NCI-H2107 (cell line): Measurements from ENCODE around the gene VOPP1.
"Not testable (repeated sequence)": the region's sequence is repeated elsewhere in the genome, so short reads cannot be mapped to it uniquely, and the experiment has no call there.

Experiments
- DNase-seq: peaks from one replicate; lab custom pipeline; 2025; lab: John Stamatoyannopoulos, UW

VOPP1 gene

GRCh38 chr7:55510206-55510605 lies 62.1 kb downstream of the VOPP1 start:
- not testable (repeated sequence) for DNase-seq

- no peak for DNase-seq
Observed at GRCh38 chr7:55509322-55509721, 63.0 kb downstream of the VOPP1 start.

- DNase-seq, result no peak
Observed at GRCh38 chr7:55508221-55509011, 63.9 kb downstream of the VOPP1 start.

GRCh38 chr7:55507743-55508142 lies 64.6 kb downstream of the VOPP1 start:
- no peak for DNase-seq

GRCh38 chr7:55504967-55505658 lies 67.2 kb downstream of the VOPP1 start:
- no peak for DNase-seq

GRCh38 chr7:55504093-55504859 lies 68.0 kb downstream of the VOPP1 start:
- peak; percentile 29 for DNase-seq

GRCh38 chr7:55502858-55503440 lies 69.4 kb downstream of the VOPP1 start:
- peak; percentile 39 for DNase-seq

GRCh38 chr7:55502124-55502857 lies 70.0 kb downstream of the VOPP1 start:
- DNase-seq, result peak; percentile 61

- no peak for DNase-seq
Observed at GRCh38 chr7:55501611-55502010, 70.7 kb downstream of the VOPP1 start.

GRCh38 chr7:55500117-55500756 lies 72.1 kb downstream of the VOPP1 start:
- DNase-seq, result no peak

GRCh38 chr7:55499591-55499990 lies 72.7 kb downstream of the VOPP1 start:
- DNase-seq, result no peak

- DNase-seq, result no peak
Observed at GRCh38 chr7:55498770-55499169, 73.5 kb downstream of the VOPP1 start.

GRCh38 chr7:55498142-55498541 lies 74.2 kb downstream of the VOPP1 start:
- no peak for DNase-seq

- DNase-seq, result no peak
Observed at GRCh38 chr7:55497521-55497920, 74.8 kb downstream of the VOPP1 start.

GRCh38 chr7:55496906-55497305 lies 75.4 kb downstream of the VOPP1 start:
- no peak for DNase-seq

- DNase-seq, result no peak
Observed at GRCh38 chr7:55494951-55495350, 77.4 kb downstream of the VOPP1 start.

- no peak for DNase-seq
Observed at GRCh38 chr7:55493408-55493807, 78.9 kb downstream of the VOPP1 start.

- DNase-seq, result no peak
Observed at GRCh38 chr7:55491346-55491745, 81.0 kb downstream of the VOPP1 start.

- DNase-seq, result no peak
Observed at GRCh38 chr7:55490099-55490498, 82.2 kb downstream of the VOPP1 start.

GRCh38 chr7:55489552-55489951 lies 82.8 kb downstream of the VOPP1 start:
- no peak for DNase-seq

- DNase-seq, result no peak
Observed at GRCh38 chr7:55488804-55489340, 83.4 kb downstream of the VOPP1 start.
